Panc1 (cell line): Measurements from ENCODE around the gene UCP1.
A peak's percentile ranks its signal among the peaks of the same experiment; 100 is the strongest.

Source experiments
- CTCF ChIP-seq: fragments of 450-650 bp; IDR thresholded peaks from 2 replicates; pipeline ENCODE4 v1.5.1; 2017; ENCODE audit warnings: mild to moderate bottlenecking
- REST ChIP-seq, 2 experiments: IDR thresholded peaks; 2 replicates each; pipeline ENCODE4 v1.6.1; 2011 to 2012; ENCODE audit warnings: low read depth in 2 of 2, control low read depth in 1 of 2, low read length in 1 of 2, mild to moderate bottlenecking in 1 of 2, moderate library complexity in 1 of 2; ENCODE audit not compliant: insufficient read depth in 1 of 2
- SIN3A ChIP-seq: IDR thresholded peaks from 2 replicates; pipeline ENCODE4 v1.6.1; 2012; ENCODE audit warnings: low read depth, mild to moderate bottlenecking, low read length, moderate library complexity, borderline replicate concordance; ENCODE audit not compliant: insufficient read depth

- peak; percentile 93 for TF ChIP-seq CTCF
- no peak for TF ChIP-seq REST (IDR thresholded peaks at IDR 0.05; ENCODE audit: insufficient read depth in 1 of 2, low read depth in 2 of 2, low read length in 1 of 2)
- peak; percentile 81 for TF ChIP-seq SIN3A
These were observed 44.7 kb downstream of the UCP1 start, which contains the start of gene ELMOD2 for GRCh38 chr4:140523857-140524742.
